ENCODE results near the gene MTMR3.

MTMR3 gene

DNA sequence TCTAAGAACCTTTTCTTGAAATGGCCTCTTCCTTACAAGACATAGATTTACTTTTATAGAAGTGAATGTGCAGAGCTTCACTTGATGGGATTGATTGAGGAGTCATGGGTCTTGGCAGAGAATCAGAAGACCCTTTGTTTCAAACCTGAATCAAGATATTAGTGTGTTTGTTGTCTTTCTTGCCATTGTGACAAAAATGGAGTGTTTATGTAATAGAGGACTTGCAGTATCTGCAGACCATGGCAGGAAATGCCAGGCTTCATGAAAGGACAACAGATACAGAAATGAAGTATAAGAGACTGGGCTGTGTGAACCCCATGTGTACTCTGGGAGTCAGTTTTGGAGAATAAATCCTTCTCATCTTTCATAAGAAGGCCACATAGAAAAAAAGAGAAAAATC is 124.4 kb downstream of the MTMR3 start:
- TF ChIP-seq CEBPB (IDR thresholded peaks at IDR 0.05) (no peak), ZBTB7A (IDR thresholded peaks at IDR 0.05; ENCODE audit: low read depth) (no peak), EP300 (IDR thresholded peaks at IDR 0.05; ENCODE audit: borderline replicate concordance) (no peak), TAF1 (IDR thresholded peaks at IDR 0.05; ENCODE audit: low read depth) (no peak), YY1 (IDR thresholded peaks at IDR 0.05; ENCODE audit: low read depth) (no peak), RAD21 (IDR thresholded peaks at IDR 0.05; ENCODE audit: low read depth) (no peak), NFIC (IDR thresholded peaks at IDR 0.05) (no peak), EGR1 (IDR thresholded peaks at IDR 0.05) (no peak)

DNA sequence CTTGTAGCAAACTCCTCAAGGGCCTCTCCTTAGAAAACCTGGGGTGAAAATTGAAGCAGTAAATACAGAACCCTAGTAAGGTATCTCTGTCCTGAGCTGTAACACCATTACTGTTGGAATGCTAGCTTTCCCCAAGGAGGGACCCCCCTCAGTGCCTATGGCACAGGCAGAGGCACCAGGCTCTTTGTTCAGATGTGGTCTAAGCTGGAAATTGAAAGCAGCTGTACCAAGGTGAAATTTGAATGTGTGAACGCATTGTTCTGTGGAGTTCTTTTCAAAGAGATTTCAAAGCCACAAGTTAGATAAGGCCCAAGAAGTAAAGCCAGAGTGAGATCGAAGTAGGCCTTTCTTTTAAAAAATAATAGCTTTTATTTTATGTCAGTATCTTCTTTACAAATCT is 125.4 kb downstream of the MTMR3 start:
- TF ChIP-seq YY1 (IDR thresholded peaks at IDR 0.05; ENCODE audit: low read depth): no peak
- TF ChIP-seq TEAD4 (IDR thresholded peaks at IDR 0.05): no peak
- TF ChIP-seq CREB1 (IDR thresholded peaks at IDR 0.05; ENCODE audit: low read depth): no peak
- no peak for TF ChIP-seq REST (IDR thresholded peaks at IDR 0.05; ENCODE audit: low read depth)
- no peak for TF ChIP-seq FOXM1 (IDR thresholded peaks at IDR 0.05; ENCODE audit: borderline replicate concordance, low read depth)
- no peak for TF ChIP-seq CEBPB (IDR thresholded peaks at IDR 0.05)
- TF ChIP-seq, protein P1, sequence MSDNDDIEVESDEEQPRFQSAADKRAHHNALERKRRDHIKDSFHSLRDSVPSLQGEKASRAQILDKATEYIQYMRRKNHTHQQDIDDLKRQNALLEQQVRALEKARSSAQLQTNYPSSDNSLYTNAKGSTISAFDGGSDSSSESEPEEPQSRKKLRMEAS (IDR thresholded peaks at IDR 0.05): no peak
- no peak for TF ChIP-seq TAF1 (IDR thresholded peaks at IDR 0.05; ENCODE audit: low read depth)
- TF ChIP-seq EGR1 (IDR thresholded peaks at IDR 0.05): no peak
- no peak for TF ChIP-seq TCF12 (IDR thresholded peaks at IDR 0.05; ENCODE audit: low read depth)
- TF ChIP-seq EP300 (IDR thresholded peaks at IDR 0.05; ENCODE audit: borderline replicate concordance): no peak
- no peak for TF ChIP-seq ZBTB7A (IDR thresholded peaks at IDR 0.05; ENCODE audit: low read depth)

GRCh38 chr22:30009478-30009877 is 126.5 kb downstream of the MTMR3 start:
- no peak for TF ChIP-seq FOXM1 (IDR thresholded peaks at IDR 0.05; ENCODE audit: borderline replicate concordance, low read depth)
- TF ChIP-seq EGR1 (IDR thresholded peaks at IDR 0.05): no peak
- TF ChIP-seq CREB1 (IDR thresholded peaks at IDR 0.05; ENCODE audit: low read depth): no peak
- no peak for TF ChIP-seq ZBTB7A (IDR thresholded peaks at IDR 0.05; ENCODE audit: low read depth)
- no peak for TF ChIP-seq EP300 (IDR thresholded peaks at IDR 0.05; ENCODE audit: borderline replicate concordance)
- no peak for TF ChIP-seq REST (IDR thresholded peaks at IDR 0.05; ENCODE audit: low read depth)
- TF ChIP-seq, protein P1 (IDR thresholded peaks at IDR 0.05): no peak
- no peak for TF ChIP-seq TEAD4 (IDR thresholded peaks at IDR 0.05)
- TF ChIP-seq TAF1 (IDR thresholded peaks at IDR 0.05; ENCODE audit: low read depth): no peak
- TF ChIP-seq NFIC (IDR thresholded peaks at IDR 0.05): no peak
- TF ChIP-seq YY1 (IDR thresholded peaks at IDR 0.05; ENCODE audit: low read depth): no peak
- TF ChIP-seq CEBPB (IDR thresholded peaks at IDR 0.05): no peak

DNA sequence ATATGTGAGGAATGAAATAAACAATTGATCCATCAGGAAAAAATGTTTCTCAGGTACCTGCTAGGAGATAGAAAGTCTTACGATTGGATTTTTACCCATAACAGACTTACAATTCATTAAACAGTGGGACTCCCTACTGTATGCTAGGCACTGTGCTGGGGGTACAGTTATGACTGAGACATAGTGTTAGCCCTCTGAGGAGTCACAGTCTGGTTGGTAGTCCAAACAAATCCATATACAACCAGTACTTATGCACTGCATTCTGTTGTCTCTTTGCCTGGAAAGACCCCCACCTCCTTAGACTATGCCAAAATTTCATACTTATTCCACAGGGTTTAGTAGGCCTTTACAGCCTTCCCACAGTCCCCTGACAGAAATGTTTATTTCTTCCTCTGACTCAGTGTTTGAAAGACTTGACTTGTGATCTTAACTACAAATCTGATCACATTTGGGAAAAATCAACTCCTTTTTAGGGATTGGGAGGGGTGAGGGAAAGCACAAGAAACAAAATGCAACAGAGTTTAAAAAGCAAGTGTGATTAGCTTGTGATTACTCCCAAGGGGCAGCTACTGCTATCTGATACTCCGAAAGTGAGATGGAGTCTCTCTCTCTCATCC is 127.9 kb downstream of the MTMR3 start:
- TF ChIP-seq CEBPB (IDR thresholded peaks at IDR 0.05) (no peak), EGR1 (IDR thresholded peaks at IDR 0.05) (no peak), USF1 (IDR thresholded peaks at IDR 0.05) (no peak), NFIC (IDR thresholded peaks at IDR 0.05) (no peak), CREB1 (IDR thresholded peaks at IDR 0.05; ENCODE audit: low read depth) (no peak), TEAD4 (IDR thresholded peaks at IDR 0.05) (no peak), ZBTB7A (IDR thresholded peaks at IDR 0.05; ENCODE audit: low read depth) (no peak), TCF12 (IDR thresholded peaks at IDR 0.05; ENCODE audit: low read depth) (no peak), RAD21 (IDR thresholded peaks at IDR 0.05; ENCODE audit: low read depth) (no peak), EP300 (IDR thresholded peaks at IDR 0.05; ENCODE audit: borderline replicate concordance) (no peak)
- TF ChIP-seq, protein P1 (IDR thresholded peaks at IDR 0.05): no peak

- no peak for TF ChIP-seq CEBPB (IDR thresholded peaks at IDR 0.05)
- TF ChIP-seq, protein P1 (IDR thresholded peaks at IDR 0.05): no peak
- TF ChIP-seq TEAD4 (IDR thresholded peaks at IDR 0.05): no peak
- no peak for TF ChIP-seq TAF1 (IDR thresholded peaks at IDR 0.05; ENCODE audit: low read depth)
- no peak for TF ChIP-seq RAD21 (IDR thresholded peaks at IDR 0.05; ENCODE audit: low read depth)
- no peak for TF ChIP-seq EGR1 (IDR thresholded peaks at IDR 0.05)
- no peak for TF ChIP-seq REST (IDR thresholded peaks at IDR 0.05; ENCODE audit: low read depth)
- no peak for TF ChIP-seq YY1 (IDR thresholded peaks at IDR 0.05; ENCODE audit: low read depth)
- no peak for TF ChIP-seq EP300 (IDR thresholded peaks at IDR 0.05; ENCODE audit: borderline replicate concordance)
- no peak for TF ChIP-seq NFIC (IDR thresholded peaks at IDR 0.05)
- TF ChIP-seq USF1 (IDR thresholded peaks at IDR 0.05): no peak
- TF ChIP-seq FOXM1 (IDR thresholded peaks at IDR 0.05; ENCODE audit: borderline replicate concordance, low read depth): no peak
Measured at GRCh38 chr22:30013201-30013600, 130.2 kb downstream of the MTMR3 start.

Data from Ishikawa (cell line).